Breast epithelium (tissue), 3 donors: Measurements from ENCODE around the gene BUB1B.

ENCODE experiments used
- CTCF ChIP-seq, 3 donors: fragments of 450-650 bp; IDR thresholded peaks; one replicate each; pipeline ENCODE4 v1.5.1; 2016 to 2017; ENCODE audit warnings: antibody characterized with exemption in 3 of 3, mild to moderate bottlenecking in 3 of 3, moderate library complexity in 3 of 3
- POLR2A ChIP-seq: fragments of 450-650 bp; IDR thresholded peaks from one replicate; pipeline ENCODE4 v1.6.1; 2016; ENCODE audit warnings: antibody characterized with exemption, mild to moderate bottlenecking, moderate library complexity

- TF ChIP-seq CTCF (IDR thresholded peaks at IDR 0.05) (no peak), POLR2A (no peak)
These were observed 102.3 kb downstream of the BUB1B start for GRCh38 chr15:40263024-40263754.
